K562 (cell line): ENCODE results near the gene RSU1. TPM values are rescaled to one million over a fixed set of nuclear protein-coding genes. Genes with fewer than 3 reads are reported as not detected.

ENCODE experiments used
- ATAC-seq: fragments of 200-7000 bp; cut with Tn5 transposase; 3 replicates; pipeline ENCODE4 v1.9.1; 2020; ENCODE audit warnings: moderate library complexity
- BruUV-seq: library from RNA; stranded (reverse); fragments of 400-500 nt; replicated peaks from 2 replicates; lab custom pipeline; 2021; lab: Mats Ljungman, UMichigan
- CTCF ChIA-PET: fragments of 300-600 bp; formaldehyde crosslinking; extraction: SDS; loops from one replicate; lab custom pipeline; 2021; ENCODE audit warnings: low intra/inter-chr PET ratio; lab: Yijun Ruan, JAX
- POLR2A ChIA-PET: fragments of 300-600, 350-650 bp; sonication (Branson Sonifier 250); formaldehyde crosslinking; extraction: SDS; loops from one replicate; lab custom pipeline; 2021; ENCODE audit warnings: antibody characterized with exemption, inconsistent platforms; lab: Yijun Ruan, JAX
- DNase-seq, 4 experiments: peaks; one replicate each; pipeline versions ENCODE4 v3.0.0 to v3.0.0-alpha.2; 2011 to 2018; ENCODE audit warnings: low spot score in 3 of 4, mixed read lengths in 3 of 4; ENCODE audit errors: extremely low read depth in 1 of 4
- FAIRE-seq: peaks from 2 replicates; lab custom pipeline; 2011; peaks lifted over from hg19 to GRCh38; lab: Jason Lieb, UNC
- H2AFZ ChIP-seq: 2 replicates; pipeline ENCODE4 v1.6.0; 2011; ENCODE audit warnings: low read depth, low read length, control low read depth, inconsistent platforms
- H3K27ac ChIP-seq: fragments of 200-600 bp; 3 replicates; pipeline ENCODE4 v1.8.0; 2011; ENCODE audit warnings: low read depth, mild to moderate bottlenecking, control low read depth, inconsistent platforms, low read length, moderate library complexity, mixed read lengths; ENCODE audit errors: extremely low read depth
- H3K27me3 ChIP-seq, 2 experiments: fragments of 300-600 bp in 1 of 2; 2 replicates in 1 of 2; 3 replicates in 1 of 2; pipeline versions ENCODE4 v1.6.0 to v1.8.0; 2011; ENCODE audit warnings: inconsistent platforms in 2 of 2, low read length in 2 of 2, mild to moderate bottlenecking in 1 of 2, mixed read lengths in 1 of 2, moderate library complexity in 1 of 2; ENCODE audit not compliant: control insufficient read depth in 2 of 2, insufficient read depth in 2 of 2
- H3K36me3 ChIP-seq: fragments of 300-600 bp; 3 replicates; pipeline ENCODE4 v1.8.0; 2011; ENCODE audit warnings: mild to moderate bottlenecking, low read length, inconsistent platforms; ENCODE audit not compliant: control insufficient read depth, insufficient read depth
- H3K4me1 ChIP-seq, 2 experiments: fragments of 200-600 bp in 1 of 2; replicated peaks in 1 of 2; 2 replicates in 1 of 2; 3 replicates in 1 of 2; pipeline versions ENCODE4 v1.5.1 to v1.8.0; 2011; ENCODE audit warnings: inconsistent platforms in 2 of 2, low read length in 2 of 2, mild to moderate bottlenecking in 1 of 2, mixed read lengths in 1 of 2, moderate library complexity in 1 of 2; ENCODE audit not compliant: control insufficient read depth in 2 of 2, insufficient read depth in 2 of 2
- H3K4me2 ChIP-seq: 2 replicates; pipeline ENCODE4 v1.6.1; 2011; ENCODE audit warnings: low read length, control low read depth, inconsistent platforms, mixed read lengths; ENCODE audit not compliant: insufficient read depth
- H3K4me3 ChIP-seq: fragments of 200-600 bp; sonication (generic), shearing (Covaris generic); 2 replicates; pipeline ENCODE4 v1.5.1; 2016; ENCODE audit warnings: control low read depth, inconsistent platforms
- H3K79me2 ChIP-seq: fragments of 200-600 bp; 3 replicates; pipeline ENCODE4 v1.8.0; 2011; ENCODE audit warnings: low read length, inconsistent platforms; ENCODE audit not compliant: control insufficient read depth, insufficient read depth
- H3K9ac ChIP-seq, 2 experiments: 2 replicates each; pipeline versions ENCODE4 v1.6.0 to v1.6.1; 2011; ENCODE audit warnings: low read depth in 2 of 2, low read length in 2 of 2, control low read depth in 1 of 2, inconsistent platforms in 1 of 2, mild to moderate bottlenecking in 1 of 2, mixed read lengths in 1 of 2; ENCODE audit not compliant: insufficient read depth in 1 of 2
- H3K9me1 ChIP-seq: one replicate; pipeline ENCODE4 v1.6.0; 2011; ENCODE audit warnings: inconsistent platforms, mild to moderate bottlenecking, low read length, moderate library complexity; ENCODE audit not compliant: control insufficient read depth, insufficient read depth
- H3K9me3 ChIP-seq: replicated peaks from 2 replicates; pipeline ENCODE4 v1.5.1; 2011; ENCODE audit warnings: low read depth, low read length, inconsistent platforms; ENCODE audit not compliant: control insufficient read depth, insufficient read depth
- H4K20me1 ChIP-seq: replicated peaks from 2 replicates; pipeline ENCODE4 v1.6.1; 2011; ENCODE audit warnings: low read length, inconsistent platforms, mixed read lengths; ENCODE audit not compliant: control insufficient read depth, insufficient read depth
- CBX2 ChIP-seq: fragments of 200-600 bp; sonication (generic); IDR thresholded peaks from one replicate; pipeline ENCODE4 v1.6.1; 2012; ENCODE audit warnings: mild to moderate bottlenecking, low read length, inconsistent platforms; ENCODE audit not compliant: insufficient read depth, poor library complexity, severe bottlenecking
- ZC3H11A ChIP-seq: IDR thresholded peaks from 2 replicates; pipeline ENCODE4 v1.6.1; 2012; ENCODE audit warnings: low read depth, low read length, improper control_type of control experiment
- ZNF407 ChIP-seq: fragments of 450-650 bp; IDR thresholded peaks from 2 replicates; pipeline ENCODE4 v1.6.1; 2016; ENCODE audit warnings: low read depth
- WGBS: fragments of 100-300 bp; shearing (Covaris generic); methylation state at CpG from one replicate; pipeline ENCODE4 v1.1.6; 2016; ENCODE audit warnings: low coverage, mixed read lengths; ENCODE audit not compliant: insufficient coverage; ENCODE audit errors: missing lambda C conversion rate; 5-methylcytosine and 5-hydroxymethylcytosine counted together
- in situ Hi-C: fragments of 300-500 bp; cut with MboI; formaldehyde crosslinking; loops from 4 replicates; pipeline ENCODE4 v1.15.0; 2018; ENCODE audit warnings: inconsistent platforms, mixed read lengths
- intact Hi-C: fragments of 100-400 bp; cut with micrococcal nuclease; formaldehyde crosslinking; loops from 2 replicates; pipeline ENCODE4 v1.14.2; 2022
- polyA plus RNA-seq, 8 experiments: library from polyadenylated mRNA; depleted of rRNA in 4 of 8; stranded (reverse) in 5 of 8; unstranded in 3 of 8; fragments of >200 nt; fragmentation: Nextera tagmentation in 2 of 8; fragmentation: Illumina TruSeq in 1 of 8; extraction: Ambion mirVana in 2 of 8; extraction: Trizol in 1 of 8; gene quantifications; 2 replicates each; pipeline versions ENCODE4 v1.2.1 to v1.2.3, GENCODE V29; 2011 to 2014; ENCODE audit warnings: inconsistent platforms in 1 of 8, missing spikeins in 1 of 8
- total RNA-seq, 7 experiments: library from RNA; depleted of rRNA in 6 of 7; stranded (reverse); fragments of >200 nt in 6 of 7; fragmentation: Illumina TruSeq in 2 of 7; extraction: Trizol in 2 of 7; gene quantifications; 2 replicates each; pipeline versions ENCODE4 v1.2.1 to v1.2.3, GENCODE V29; 2011 to 2021; ENCODE audit warnings: low replicate concordance in 1 of 7
- TF ChIP-seq, protein P1 (sequence below), 2 experiments: fragments of 450-650 bp in 1 of 2; sonication (generic) in 1 of 2; formaldehyde crosslinking in 1 of 2; IDR thresholded peaks; 2 replicates each; pipeline versions ENCODE4 v1.7.1 to v1.9.0; 2016 to 2022; ENCODE audit warnings: inconsistent platforms in 1 of 2, mild to moderate bottlenecking in 1 of 2, missing genetic modification reagents in 1 of 2

The RSU1 gene
- total and polyA plus RNA-seq, 9 of the 15 experiments (the other 6 are each of a cell fraction or from before 2014, with no cell fraction given) = 18.8 to 67.3 (median 31.5) TPM

GRCh38 chr10:16745061-16745460, 72.2 kb downstream of the RSU1 start:
- no peaks in the 10 kb centered on the region for H3K9me3 ChIP-seq
- POLR2A ChIA-PET = no interaction called here
- FAIRE-seq (no peak), ATAC-seq (no peak), DNase-seq (no peak)
- no peak overlapping the region for H2AFZ ChIP-seq
- intact Hi-C loops = no loop called here
- in situ Hi-C loops = no loop called here
- no peaks in the 10 kb centered on the region for H4K20me1 ChIP-seq
- H3K4me2 ChIP-seq = no peak overlapping the region
- WGBS = 58% methylated on average over 6 of the region's 6 CpGs
- no TSS peak for BruUV-seq
- no peaks in the 10 kb centered on the region for H3K27me3 ChIP-seq
- no peaks in the 10 kb centered on the region for H3K36me3 ChIP-seq
- no peaks in the 10 kb centered on the region for H3K9me1 ChIP-seq
- H3K4me3 ChIP-seq = no peak overlapping the region
- no peak overlapping the region for H3K27ac ChIP-seq
- no peak overlapping the region for H3K9ac ChIP-seq
- CTCF ChIA-PET = no interaction called here
- H3K79me2 ChIP-seq = no peaks in the 10 kb centered on the region
- H3K4me1 ChIP-seq = no peaks in the 10 kb centered on the region
- TF ChIP-seq CBX2 (no peak), ZC3H11A (no peak), ZNF407 (no peak)
- TF ChIP-seq, protein P1, sequence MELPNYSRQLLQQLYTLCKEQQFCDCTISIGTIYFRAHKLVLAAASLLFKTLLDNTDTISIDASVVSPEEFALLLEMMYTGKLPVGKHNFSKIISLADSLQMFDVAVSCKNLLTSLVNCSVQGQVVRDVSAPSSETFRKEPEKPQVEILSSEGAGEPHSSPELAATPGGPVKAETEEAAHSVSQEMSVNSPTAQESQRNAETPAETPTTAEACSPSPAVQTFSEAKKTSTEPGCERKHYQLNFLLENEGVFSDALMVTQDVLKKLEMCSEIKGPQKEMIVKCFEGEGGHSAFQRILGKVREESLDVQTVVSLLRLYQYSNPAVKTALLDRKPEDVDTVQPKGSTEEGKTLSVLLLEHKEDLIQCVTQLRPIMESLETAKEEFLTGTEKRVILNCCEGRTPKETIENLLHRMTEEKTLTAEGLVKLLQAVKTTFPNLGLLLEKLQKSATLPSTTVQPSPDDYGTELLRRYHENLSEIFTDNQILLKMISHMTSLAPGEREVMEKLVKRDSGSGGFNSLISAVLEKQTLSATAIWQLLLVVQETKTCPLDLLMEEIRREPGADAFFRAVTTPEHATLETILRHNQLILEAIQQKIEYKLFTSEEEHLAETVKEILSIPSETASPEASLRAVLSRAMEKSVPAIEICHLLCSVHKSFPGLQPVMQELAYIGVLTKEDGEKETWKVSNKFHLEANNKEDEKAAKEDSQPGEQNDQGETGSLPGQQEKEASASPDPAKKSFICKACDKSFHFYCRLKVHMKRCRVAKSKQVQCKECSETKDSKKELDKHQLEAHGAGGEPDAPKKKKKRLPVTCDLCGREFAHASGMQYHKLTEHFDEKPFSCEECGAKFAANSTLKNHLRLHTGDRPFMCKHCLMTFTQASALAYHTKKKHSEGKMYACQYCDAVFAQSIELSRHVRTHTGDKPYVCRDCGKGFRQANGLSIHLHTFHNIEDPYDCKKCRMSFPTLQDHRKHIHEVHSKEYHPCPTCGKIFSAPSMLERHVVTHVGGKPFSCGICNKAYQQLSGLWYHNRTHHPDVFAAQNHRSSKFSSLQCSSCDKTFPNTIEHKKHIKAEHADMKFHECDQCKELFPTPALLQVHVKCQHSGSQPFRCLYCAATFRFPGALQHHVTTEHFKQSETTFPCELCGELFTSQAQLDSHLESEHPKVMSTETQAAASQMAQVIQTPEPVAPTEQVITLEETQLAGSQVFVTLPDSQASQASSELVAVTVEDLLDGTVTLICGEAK (IDR thresholded peaks at IDR 0.05) = no peak
- TF ChIP-seq, protein P1 (CRISPR knock-in tag; IDR thresholded peaks at IDR 0.05) = no peak
